ENCODE results near the gene AP2A2.

The AP2A2 gene

DNA sequence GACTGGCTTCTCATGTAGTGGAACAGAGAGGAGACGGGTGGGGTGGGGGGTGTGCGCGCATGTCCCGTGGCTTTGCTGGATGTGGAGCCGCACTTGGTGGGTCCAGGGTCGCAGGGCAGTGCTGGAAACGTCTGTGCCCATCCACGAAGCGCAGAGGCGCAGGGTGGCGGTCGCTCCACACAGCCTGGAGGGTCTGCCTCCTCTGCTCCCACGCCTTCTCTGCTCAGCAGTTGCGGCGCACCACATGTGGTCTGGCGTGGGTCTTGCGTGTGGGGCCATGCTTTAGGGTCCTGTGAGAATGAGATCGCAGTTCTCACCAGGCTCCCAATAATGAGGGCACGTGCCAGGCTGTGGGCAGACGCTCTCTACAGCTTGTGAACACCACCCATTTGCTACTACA lies 60.2 kb downstream of the AP2A2 start:
- H3K4me3 ChIP-seq, result no peak overlapping the region
- H3K27ac ChIP-seq, result peak overlapping the region in 1 of 21 experiments; percentile 40

DNA sequence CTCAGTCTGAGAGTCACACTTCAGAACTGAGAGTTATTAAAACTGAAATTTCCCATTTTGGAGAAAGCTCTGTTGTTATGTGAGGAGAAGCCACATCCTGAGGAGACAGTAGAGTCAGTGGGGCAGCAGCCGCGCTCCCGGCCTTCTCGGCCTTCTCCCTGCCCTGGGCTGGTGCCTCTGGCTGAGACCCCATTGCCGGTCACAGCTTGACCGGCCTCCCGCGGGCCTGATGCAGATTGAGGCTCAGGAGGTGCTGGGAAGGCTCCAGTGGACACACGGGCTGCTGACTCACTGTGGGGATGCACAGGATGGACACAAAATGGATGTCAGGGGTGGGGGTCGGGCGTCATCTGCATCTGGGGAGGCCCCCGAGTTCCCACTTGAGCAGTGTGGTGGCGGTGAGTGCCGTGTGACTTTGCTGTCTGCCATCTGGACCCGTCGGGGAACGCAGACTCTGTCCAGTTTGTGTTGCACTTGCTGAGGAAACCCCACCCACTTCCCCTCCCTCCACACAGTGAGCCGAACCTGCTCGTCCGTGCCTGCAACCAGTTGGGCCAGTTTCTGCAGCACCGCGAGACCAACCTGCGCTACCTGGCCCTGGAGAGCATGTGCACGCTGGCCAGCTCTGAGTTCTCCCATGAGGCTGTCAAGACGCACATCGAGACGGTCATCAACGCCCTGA lies 60.7 kb downstream of the AP2A2 start:
- no peak overlapping the region for H3K4me3 ChIP-seq
- H3K27ac ChIP-seq, result peak overlapping the region in 2 of 21 experiments; percentile 15 to 40

DNA sequence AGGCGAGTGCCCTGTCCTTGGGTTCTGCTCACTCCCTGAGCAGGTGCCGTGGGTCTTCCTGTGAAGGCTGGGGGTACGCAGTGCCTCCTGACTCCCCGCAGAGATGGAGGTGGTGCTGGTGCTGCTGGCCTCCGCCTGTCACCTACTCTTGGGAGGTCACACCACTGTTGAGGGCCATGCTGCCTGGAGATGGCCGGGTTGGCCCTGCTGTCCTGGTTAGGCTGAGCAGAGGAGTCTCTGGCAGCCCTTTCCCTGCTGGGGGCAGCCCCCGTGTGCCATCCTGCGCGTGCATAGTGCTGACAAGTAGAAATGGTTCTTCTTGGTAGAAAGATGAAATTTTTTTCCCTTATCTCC lies 61.3 kb downstream of the AP2A2 start:
- Histone ChIP-seq H3K4me3 (no peak overlapping the region), H3K27ac (no peak overlapping the region)

DNA sequence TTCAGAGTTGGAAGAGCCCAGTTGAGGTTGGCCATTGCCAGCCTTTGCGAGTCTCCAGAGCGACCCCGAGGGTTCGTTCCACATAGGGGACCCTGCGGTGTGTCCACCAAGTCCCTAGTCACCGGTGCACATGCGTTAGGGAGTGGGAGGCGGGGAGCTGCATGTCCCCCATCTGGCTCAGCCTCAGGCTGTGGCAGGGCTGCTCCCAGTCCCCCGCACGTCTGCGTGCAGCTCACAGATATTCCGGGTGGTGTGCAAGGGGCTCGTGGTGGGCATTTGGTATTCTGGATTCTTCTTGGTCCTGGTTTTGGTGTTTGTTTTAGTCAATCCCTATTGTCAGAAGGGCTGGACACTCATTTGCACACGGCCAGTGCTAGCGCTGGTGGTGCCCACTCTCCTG lies 62.0 kb downstream of the AP2A2 start:
- no peak overlapping the region for H3K4me3 ChIP-seq
- no peak overlapping the region for H3K27ac ChIP-seq

DNA sequence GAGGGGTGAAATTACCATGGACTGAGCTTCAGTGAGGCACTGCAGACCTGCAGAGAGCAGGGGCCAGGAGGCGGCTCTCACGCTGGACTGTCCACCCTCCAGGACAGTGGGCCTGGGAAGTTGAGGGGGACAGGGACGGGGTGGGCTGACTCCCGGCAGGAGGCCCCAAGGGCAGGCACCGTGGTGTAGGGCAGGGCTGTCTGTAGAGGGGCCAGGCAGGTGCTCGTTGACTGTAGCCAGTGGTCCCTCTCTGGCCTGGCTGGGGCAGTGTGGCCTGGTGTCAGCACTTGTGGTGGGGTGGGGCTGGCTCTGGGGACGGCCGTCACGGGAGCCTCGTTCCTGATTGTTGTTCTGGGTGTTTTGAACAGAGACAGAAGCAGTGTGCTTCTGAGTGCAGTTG lies 64.4 kb downstream of the AP2A2 start:
- no peak overlapping the region for H3K4me3 ChIP-seq

DNA sequence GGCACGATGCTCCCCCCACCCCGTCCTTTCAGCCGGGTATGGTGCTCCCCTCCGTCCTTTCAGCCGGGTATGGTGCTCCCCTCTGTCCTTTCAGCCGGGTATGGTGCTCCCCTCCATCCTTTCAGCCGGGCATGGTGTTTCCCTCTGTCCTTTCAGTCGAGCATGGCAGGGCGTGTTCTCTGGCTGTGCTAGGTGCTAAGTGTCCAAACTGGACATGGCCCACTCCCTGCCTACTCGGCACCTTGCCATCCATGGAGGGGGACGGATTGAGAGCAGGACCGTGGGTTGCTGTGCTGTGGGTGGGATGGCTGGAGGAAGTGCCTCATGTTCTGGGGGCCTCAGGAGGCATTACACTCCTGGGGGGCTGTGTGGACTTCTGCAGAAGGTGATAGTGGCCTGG lies 65.4 kb downstream of the AP2A2 start:
- Histone ChIP-seq H3K27ac (no peak overlapping the region), H3K4me3 (no peak overlapping the region)

More for the DNA sequence above, 64.4 kb downstream of the AP2A2 start:
- no peak overlapping the region for H3K27ac ChIP-seq

DNA sequence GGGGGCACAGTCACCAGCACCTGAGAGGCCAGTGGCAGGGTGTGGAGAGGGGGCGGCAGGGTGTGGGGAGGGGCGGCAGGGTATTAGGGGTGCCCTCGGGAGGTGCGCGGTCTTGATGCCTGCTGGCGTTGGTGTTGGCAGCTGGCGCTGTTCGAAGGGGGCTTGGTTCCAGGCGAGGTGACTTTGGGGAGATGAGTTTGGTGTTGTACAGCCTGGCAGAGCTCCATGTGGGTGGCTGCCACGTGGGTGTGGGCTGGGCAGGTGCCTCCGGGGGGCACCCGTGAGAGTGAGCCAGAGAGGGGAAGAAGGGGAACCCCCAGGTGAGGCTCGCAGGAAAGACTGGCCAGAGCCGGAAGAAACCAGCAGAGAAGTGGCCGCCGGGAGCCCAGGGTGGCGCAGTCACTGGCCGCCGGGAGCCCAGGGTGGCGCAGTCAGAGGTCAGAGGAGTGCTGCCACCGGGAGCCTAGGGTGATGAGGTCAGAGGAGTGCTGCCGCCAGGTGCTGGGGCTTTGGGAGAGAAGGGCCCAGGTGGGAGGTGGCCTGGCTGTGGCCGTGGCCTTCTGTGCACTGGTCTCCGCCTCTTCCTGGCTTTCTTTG lies 66.1 kb downstream of the AP2A2 start:
- Histone ChIP-seq H3K27ac (no peak overlapping the region), H3K4me3 (no peak overlapping the region)

DNA sequence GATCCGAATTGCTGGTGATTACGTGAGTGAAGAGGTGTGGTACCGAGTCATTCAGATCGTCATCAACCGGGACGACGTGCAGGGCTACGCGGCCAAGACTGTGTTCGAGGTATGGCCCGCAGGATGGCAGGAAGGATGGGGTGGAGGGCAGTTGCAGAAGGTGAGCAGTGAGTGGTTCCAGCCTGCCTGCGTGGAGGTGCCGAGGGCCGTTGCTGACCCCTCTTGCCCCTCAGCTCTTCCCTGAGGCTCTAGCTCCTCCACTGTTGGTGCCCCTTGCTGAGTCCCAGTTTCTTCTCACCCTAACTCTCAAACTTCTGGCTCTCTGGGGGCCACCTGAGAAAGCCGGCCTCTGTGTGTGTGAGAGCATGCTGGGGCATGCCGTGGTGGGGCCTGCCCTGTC lies 66.9 kb downstream of the AP2A2 start:
- H3K4me3 ChIP-seq, result no peak overlapping the region
- no peak overlapping the region for H3K27ac ChIP-seq

DNA sequence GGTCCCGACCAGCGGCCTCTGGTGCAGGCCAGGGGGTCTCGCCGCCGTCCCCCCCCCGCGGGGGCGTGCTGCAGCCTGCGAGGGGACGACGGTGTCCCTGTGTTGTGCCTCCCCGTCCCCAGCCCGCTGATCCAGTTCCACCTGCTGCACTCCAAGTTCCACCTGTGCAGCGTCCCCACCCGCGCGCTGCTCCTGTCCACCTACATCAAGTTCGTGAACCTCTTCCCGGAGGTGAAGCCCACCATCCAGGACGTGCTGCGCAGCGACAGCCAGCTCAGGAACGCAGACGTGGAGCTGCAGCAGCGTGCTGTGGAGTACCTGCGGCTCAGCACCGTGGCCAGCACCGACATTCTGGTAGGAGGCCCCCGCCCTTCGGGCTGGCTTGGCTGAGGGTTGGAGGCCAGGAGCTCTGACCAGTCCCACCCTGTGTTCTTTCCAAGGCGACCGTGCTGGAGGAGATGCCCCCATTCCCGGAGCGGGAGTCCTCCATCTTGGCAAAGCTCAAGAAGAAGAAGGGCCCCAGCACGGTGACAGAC lies 68.0 kb downstream of the AP2A2 start:
- Histone ChIP-seq H3K27ac (no peak overlapping the region), H3K4me3 (no peak overlapping the region)

DNA sequence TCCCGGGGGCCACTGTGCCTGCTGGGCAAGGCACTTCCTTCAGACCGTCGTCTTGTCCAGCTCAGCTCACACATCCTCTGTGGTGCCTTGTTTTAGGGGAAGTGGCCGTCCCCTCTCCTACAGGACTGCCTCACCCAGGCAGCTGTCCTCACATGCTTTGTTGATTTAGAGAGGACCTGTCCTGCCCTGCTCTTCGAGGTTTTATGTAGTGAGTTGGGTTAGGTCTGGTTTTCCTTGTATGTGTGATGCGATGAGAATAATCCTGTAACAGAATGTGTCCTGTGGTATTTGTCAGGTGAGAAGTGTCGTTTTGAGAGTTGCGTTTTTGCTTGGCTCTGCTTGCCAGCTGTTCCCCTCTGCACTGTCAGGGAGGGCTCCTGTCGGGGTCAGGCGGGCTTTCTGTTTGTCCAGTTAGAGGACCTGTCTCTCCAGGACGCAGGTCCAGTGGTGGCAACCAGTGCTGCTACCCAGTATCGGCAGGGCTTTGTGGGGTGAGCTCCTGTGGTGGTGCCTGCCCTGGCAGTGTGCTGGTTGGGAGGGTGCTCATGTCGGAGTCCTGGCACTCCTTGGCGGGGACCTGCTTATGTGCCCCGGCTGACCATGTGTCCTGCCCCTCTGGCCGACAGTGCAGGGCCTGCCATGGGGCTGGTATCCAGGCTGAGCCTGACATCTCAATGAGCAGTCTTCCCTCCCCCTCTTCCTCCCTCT lies 69.5 kb downstream of the AP2A2 start:
- Histone ChIP-seq H3K4me3 (no peak overlapping the region), H3K27ac (no peak overlapping the region)

DNA sequence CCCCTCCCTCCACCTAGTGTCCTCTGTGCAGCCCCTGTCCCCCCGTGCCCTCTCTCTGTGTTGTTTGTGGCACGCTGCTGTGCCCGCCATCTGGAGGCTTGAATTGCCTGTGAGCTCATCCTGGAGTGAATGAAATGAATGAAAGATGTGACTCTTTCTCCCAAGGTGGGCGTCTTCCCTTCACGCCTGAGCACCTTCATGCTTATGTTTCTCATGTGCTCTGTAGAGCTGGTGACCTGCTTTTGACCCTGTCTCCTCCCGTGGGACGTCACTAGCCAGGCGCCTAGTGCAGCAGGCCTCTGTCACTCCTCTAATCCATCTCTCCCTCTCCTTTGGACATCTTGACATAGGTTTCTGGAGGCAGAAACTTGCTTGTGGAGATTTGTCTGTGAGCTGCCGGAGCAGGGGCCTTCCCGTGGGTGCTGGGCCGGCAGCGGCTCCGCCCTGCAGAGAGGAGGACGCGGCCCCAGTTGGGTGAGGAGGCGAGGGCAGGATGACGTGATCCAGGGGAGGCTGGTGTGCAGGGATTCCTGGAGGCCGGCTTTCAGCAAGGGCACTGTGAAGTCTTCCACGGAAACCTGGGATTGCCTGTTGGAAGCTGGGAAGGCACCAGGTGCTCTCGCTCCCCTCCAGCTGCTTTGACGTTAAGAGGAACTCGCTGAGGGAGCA lies 70.2 kb downstream of the AP2A2 start:
- no peak overlapping the region for H3K4me3 ChIP-seq

DNA sequence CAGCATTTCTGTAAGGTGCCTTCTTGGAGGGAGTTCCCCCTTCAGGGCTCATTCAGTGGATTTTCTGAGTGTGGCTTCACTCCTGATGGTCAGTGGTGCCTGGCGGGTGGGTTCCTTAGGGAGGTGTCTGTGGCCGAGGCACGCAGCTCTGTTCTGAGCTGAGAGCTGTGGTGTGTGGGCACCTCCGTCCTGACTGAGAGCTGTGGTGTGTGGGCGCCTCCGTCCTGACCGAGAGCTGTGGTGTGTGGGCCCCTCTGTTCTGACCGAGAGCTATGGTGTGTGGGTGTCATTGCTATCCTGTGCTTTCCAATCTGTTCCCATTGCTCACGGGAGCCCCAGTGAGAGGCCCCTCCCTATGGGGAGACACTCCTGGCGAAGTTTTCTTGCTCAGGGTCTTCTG lies 71.0 kb downstream of the AP2A2 start:
- Histone ChIP-seq H3K27ac (no peak overlapping the region), H3K4me3 (no peak overlapping the region)

More for the DNA sequence above, 70.2 kb downstream of the AP2A2 start:
- H3K27ac ChIP-seq, result no peak overlapping the region

DNA sequence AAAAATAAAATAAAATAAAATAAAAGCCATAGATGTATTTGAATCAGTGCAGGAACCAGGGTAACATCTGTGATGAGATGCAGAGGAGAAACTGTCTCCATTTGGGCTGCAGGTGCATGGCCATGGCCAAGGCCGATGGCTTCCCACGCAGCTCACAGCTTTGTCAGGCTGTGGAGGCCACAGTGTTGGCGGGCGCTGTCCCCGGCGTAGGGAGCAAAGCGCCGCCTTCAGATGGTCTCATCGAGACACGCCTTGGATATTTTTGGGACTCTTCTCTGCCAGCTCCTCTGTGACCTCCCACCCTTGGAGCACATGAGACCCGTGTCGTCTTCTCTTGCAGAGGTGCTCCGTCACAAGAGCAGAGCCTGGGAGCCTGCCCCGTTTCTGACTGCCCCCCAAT lies 72.2 kb downstream of the AP2A2 start:
- no peak overlapping the region for H3K4me3 ChIP-seq
- no peak overlapping the region for H3K27ac ChIP-seq

DNA sequence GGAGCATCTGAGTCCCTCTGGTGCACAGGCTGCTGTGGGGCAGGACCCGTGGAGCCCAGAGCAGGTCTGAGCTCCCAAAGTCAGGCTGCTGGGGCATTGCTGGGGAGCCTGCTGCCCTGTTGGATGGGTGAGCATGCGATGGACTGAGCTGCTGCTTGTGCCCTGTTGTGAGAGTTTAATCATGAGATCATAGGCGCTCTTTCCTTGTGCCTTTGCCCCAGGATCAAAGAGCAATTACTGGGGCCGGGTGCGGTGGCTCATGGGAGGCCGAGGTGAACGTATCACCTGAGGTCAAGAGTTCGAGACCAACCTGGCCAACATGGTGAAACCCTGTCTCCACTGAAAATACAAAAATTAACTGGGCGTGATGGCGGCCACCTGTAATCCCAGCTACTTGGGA lies 73.3 kb downstream of the AP2A2 start:
- Histone ChIP-seq H3K27ac (no peak overlapping the region), H3K4me3 (no peak overlapping the region)

DNA sequence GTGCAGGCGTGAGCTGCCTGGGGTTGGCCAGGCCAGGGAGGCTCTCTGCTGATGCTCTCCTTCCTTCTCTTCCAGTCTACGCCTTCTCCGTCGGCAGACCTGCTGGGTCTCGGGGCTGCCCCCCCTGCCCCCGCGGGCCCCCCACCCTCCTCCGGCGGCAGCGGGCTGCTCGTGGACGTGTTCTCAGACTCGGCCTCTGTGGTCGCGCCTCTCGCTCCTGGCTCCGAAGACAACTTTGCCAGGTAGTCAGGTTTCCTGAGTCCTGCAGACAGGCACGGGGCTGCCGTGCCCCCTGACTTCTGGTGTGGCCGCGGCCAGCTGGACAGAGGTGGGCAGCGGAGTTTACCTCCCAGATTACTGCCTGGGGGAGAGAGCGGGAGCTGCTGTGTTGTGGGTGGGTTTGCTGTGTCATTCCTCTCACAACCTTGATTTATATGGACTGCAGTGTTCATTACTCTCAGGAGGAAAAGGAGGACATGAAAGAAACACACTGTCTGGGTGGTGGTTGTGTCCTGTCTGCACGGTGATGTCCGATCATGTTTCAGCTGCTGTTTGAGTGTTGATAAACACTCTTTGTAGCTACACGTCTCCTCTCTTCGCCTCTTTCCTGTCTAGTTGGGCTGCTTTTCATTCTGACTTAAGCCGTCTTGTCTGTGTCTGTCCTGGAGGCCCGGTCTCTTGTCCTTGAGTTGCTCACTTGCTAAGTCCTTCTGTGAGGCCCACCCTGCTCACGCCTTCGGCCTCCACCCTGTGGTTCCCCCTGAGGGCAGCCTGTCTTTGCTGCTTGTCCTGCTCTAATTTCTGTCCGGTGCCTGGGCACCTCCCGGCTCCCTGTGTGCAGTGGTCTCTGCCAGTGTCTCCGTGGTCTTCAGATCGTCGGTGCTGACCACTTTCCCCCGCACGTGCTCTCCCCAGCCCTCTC lies 74.9 kb downstream of the AP2A2 start:
- Histone ChIP-seq H3K27ac (no peak overlapping the region), H3K4me3 (no peak overlapping the region)

DNA sequence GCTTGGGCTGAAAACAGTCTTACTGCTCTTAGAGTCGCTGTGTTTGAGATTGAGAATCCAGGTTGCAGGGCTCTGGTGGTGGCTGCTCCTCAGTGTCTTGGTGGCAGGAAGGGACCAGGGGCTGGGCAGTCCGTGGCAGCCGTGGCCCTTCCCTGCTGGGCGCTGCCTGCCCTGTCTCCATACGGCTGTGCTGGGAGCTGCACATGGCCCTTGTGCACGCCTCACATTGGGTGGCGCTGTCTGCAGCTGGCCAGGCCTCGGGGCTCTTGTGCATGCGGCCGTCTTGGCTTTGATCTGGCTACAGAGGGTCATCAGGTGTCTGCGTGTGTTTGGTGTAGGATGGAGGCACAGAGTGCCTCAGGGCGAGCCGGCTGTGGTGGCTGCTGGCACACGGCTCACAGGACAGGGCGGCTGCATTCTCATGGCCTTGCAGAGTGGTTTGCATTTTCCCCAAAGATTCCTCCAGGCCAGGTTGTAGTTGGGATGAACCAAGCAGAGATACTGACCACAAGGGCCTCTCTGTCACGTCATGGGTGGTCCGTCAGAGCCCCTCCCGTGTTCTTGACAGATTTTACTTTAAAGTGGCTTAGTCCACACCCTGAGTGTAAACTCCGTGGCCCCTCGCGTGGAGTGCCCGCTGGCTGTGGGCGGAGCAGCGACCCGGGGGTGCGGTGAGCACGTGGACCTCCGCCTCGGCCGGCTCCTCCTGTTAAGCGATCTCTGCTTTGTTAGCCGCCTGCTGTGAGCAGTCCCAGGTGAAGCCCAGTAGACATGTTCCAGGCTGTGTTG lies 76.1 kb downstream of the AP2A2 start:
- H3K27ac ChIP-seq, result no peak overlapping the region
- no peak overlapping the region for H3K4me3 ChIP-seq

DNA sequence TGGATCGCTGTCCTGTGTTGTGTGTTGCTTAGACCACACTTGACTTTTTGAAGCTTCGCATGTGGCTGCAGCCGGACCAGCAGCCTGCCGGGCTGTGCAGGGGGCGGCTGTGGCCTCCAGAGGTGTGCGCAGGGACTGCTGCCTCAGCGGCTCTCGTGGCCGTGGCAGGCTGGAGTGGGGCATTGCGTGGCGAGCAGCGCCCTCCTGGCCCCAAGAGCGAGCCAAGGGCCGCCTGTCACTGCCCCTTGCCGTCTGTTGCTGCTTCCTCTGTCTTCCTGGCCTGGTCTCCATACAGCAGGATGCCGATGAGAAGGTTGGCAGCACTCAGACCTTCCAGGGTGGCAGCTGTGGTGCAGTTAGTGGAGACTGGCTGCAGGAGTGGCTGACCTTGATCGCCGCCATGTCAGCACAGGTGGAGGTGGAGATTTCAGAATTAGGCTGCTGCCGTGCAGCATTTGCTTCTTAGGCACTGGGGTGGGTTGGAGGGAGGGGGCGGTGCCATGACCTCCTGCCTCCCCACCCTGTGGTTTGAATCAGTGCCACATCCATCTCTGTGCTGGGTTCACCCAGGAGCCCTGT lies 76.8 kb downstream of the AP2A2 start:
- H3K27ac ChIP-seq, result no peak overlapping the region

DNA sequence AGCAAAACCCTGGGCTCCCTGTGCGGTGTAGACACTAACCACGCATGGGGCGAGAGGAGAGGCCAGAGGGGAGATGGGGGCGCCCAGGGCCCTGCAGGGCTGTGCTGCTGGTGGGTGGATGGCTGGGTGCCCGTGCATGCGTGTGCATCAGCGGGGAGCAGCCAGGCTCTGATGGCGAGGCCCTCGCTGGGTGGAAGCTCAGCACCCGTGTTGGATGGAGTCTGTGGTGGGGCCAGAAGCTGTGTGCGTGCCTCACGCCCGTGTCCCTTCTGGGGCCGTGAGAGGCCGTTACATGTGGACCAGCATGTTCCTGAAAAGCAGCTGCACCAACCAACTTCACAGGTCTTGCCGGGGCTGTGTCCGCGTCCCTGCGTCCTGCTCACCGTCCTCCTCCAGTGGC lies 77.5 kb downstream of the AP2A2 start:
- no peak overlapping the region for H3K4me3 ChIP-seq
- no peak overlapping the region for H3K27ac ChIP-seq

More for the DNA sequence above, 76.8 kb downstream of the AP2A2 start:
- H3K4me3 ChIP-seq, result no peak overlapping the region
